Pulmonary artery endothelial cell (primary cell): ENCODE data around the gene GRM3. TPM values are rescaled to one million over a fixed set of nuclear protein-coding genes. Genes with fewer than 3 reads are reported as not detected.

Source experiments
- DNase-seq: peaks from one replicate; pipeline ENCODE4 v3.0.0-alpha.2; 2011; ENCODE audit warnings: low read depth, low spot score
- total RNA-seq: library from RNA; depleted of rRNA; stranded (reverse); fragments of >200 nt; gene quantifications from 2 replicates; pipeline ENCODE4 v1.2.3, GENCODE V29; 2014

GRM3 gene
- total RNA-seq, 1 donor from 2014 or later, result not detected

DNA sequence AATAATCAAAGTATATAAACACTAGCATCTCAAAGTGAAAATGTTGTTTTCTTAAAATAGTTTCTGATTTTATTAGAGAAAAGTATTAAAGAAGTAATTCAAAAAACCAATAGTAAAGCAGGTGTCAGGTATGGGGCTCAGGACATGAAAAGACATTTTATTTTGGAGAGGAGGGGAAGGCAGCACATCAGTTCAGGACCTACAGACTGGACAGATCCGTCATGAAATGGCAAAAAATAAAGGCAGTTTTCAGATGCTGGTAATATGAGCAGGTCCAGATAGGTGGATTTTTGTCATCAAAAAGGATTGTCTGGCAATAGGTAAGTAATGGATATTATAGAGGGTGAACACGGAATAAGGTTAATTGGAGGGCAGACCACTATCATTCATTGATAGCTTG is 49.0 kb downstream of the GRM3 start:
- no peak for DNase-seq

DNA sequence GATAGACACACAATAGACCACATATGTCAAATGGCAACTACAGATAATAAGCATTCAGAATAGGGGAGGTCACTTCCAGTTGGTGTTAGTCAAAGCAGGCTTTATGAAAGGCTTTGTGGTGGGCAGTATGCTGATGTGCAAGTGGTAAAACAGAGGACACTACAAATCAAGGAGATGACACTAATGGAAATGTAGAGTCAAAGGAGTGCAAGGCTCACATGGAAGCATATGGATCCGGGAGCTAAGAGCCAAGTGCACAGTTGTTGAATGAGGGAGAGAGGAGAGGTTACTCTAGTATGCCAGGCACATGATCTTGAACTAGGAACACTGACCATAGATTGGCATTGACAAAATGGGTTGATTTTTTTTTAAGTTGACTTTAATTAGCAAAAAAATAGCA is 62.7 kb downstream of the GRM3 start:
- no peak for DNase-seq

DNA sequence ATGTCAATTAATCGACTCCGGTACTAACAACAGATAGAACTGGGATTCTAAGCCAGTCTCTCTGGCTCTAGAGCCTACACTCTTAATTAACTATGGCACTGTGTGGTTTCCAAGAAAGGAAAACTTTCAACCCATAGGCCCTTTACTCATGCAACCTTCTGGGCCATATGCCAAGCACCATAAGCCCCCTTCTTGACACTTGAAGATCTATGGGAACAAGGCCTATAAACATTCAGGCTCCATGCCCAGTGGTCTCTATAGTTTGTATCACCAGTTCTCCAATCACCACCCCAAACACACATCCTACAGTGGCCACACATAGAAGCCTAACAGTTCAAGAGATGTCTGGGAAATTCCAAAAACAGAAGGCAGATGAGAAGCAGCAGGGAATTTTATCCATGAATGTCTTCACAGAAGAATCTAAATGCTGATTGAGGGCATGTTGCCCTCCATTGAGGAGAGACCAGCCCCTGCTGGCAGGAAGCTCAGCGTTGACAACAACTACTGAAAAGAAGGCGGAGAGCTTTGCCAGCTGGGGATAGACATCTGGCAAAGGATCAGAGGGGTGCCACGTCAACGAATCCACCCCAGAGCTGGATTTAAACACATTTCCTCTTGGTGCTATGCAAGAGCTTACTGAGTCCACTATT is 64.4 kb downstream of the GRM3 start:
- no peak for DNase-seq

DNA sequence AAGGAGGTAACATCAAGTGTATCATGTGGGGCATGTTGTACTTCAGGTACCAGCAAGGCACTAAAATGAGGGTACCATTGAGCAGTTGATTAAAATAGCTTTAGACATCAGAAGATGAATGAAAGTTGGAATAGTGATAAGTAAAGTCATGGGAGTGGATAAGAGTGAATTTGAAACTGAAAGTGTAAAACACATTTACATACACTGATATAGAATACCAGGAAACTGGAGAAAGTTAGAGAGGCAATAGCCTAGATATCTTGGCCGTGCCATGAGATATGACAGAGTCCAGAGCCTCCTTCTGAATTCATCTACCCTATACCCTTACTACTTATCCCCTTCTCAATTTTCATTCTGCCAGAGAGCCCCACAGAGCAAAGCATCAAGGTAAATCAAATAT is 76.6 kb downstream of the GRM3 start:
- no peak for DNase-seq

DNA sequence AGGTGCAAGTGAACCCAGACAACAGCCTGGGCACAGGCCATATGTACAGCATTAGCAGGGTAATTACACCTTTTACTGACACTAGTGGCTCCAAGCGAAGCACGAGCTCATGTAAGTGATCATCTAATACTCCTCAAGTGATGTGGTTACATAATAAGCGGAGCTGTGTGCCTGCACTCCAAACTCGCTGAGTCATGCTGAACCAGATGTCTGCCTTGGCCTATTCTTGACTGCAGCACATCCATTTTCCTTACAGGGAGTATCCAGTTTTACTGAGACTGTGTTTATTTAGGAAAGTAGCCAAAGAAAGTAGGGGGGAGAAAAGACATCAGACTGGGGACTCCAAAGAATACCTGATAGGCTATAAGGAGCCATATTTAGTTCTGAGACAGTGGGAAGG is 90.1 kb downstream of the GRM3 start:
- DNase-seq, result no peak

DNA sequence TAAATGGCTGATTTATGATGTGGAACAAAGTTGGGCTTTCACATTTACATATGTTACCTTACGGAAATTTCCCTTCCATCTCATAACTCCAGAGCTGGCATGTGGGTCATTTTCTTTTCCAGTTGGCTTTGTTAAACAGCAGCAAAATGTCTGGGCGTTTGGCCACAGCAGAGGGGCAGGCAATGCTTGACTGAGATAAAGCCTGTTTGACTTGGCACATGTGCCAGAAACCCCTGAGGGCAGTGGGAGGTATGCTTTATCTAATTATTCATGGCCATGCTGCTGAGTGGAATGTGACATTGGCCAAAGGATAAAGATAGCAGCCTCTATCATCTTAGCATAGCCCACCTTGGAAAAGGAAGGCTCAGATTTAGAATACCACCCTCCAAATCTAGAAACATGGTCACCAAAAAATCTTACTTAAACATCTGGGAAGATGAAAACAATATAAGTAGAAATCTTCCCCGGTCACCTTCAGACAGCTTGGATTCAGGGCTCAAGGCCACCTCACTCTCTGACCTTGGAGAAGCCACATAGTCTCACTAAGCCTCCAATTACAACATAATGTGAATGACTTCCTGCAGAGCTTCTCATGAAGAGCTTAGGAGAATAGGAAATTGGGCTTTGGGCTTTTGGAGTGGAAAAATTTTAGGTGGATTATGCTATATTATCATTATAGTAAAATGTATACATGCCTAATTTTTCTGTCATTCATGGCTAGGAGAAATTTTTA is 101.5 kb downstream of the GRM3 start:
- no peak for DNase-seq

DNA sequence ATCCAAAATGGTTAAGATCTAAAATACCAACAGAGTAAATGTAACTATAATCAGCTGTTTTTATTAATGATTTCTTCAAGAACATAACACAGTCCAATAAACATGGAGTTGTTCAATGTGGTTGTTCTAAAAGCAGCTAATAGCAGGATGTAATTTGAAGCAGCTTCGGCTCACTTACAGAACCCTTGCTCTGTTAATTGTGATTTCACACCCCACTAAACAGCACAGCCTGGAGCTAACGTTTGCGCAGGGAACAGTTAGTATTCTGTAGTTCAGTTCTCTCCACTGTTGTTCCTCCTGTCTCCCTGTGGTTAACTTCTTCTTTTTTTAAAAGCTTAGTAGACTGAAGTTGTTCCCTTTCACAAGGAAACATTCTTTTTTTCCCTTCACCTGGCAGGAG is 104.0 kb downstream of the GRM3 start:
- no peak for DNase-seq

DNA sequence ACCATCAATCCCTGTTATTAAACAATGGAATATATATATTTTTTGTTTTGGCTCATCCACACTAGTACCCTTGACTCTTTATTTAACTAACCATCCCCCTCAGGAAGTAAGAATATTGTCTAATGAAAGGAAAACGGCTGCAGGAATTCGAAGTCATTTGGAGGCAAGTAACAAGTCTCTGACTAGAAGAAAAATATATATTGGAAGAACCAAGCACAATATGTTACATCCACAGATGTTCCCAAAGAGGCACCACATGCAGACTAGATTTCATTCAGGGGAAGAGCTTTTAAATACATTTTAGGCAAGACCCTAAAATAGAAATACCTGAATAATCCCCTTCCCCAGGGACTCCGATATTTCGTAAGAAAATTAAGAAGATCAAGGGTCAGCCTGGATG is 104.5 kb downstream of the GRM3 start:
- DNase-seq, result no peak

DNA sequence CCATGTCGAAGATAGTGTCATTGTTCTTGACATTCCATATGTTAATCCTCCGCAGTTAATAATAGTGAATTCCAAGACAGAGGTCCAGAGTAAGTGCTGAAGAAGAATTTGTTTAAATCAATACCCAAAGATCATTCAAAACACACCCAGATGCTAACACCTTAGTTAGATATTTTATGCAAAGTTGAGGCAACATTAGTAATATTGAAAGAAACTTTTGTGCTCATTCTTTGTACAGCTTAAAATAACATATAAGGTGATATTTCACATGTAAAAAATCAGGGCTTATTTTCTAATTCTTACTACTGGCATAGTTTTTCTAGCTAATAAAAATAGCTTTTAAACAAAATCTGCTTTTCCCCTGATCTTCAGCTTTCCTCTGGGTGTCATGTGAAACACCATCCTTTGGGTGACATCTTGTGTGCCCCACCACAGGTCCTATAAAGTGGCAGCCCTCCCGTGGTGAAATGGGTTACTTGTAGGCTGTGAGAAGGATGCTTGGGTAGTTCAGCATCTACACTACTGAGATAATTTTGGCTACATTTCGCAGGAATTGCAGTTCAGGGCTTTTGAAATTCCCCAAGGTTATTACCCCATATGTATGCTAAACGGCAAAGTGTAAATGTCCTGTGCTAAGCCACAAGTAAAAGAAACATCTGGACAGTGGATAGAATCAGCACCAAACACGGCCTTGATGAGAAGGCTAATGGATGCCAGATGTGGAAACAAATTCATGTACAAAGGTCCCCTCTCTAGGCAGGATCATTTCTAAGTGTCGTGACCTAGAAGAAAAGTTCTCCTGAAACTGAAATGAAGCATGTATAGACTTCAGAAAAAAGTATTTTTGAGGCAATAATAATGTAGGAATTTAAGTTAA is 105.4 kb downstream of the GRM3 start:
- no peak for DNase-seq

DNA sequence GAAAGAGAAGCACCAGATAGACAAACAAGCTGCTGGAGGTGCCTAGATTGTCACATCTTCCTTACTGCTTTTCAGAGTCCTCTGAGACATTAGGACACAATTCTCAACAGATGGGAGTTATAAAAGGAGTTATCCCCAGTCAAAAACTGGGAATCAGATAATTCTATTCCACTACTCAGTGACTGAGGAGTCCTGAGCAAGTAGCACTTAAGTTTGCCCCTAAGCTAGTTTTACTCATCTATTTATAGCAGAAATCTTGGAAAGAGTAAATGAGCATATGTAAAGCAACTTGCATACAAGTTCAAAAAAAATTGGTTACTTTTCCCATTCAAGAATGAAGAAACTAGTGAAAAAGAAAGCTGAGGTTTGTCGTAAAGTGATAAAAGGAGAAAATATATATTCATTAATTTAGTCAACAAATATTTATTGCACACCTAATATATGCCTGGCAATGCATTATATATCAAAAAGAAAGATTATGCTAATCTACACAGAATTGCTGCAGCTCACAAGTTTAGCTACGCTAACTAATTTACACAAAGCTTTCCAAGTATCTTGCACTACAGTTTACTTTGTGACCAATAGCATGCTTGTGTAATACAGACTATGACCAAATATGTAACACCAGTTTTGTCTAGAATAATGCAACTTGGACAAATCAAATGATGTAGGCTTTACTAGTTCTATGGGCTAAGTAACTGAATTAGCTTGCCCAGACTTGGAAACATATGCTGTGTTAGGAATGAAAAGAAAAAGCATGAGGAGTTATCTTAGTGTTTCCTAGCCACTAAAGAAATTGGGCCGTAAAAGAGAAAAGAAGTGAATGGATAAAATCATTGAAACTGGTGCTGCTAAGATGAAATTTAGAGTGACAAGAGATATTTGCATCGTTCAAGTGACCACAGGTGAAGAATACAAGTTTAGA is 106.3 kb downstream of the GRM3 start:
- no peak for DNase-seq

DNA sequence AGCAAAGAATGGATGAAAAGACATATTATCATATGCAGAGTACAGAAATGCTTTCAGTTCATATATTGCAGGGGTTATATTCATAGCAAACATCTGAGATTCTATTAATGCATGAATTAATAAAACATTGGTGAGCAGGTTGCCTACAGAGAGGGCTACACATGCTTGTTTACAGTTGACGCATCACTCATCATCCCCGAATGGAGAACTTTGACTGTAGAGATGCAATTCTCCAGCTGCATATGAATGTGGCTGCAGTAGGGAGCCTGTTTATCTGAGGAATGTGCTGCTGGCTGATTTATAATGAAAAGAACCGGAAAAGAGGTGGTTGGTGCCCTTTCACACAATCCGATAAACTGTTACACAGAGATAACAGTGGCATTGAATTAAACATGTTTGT is 116.5 kb downstream of the GRM3 start:
- no peak for DNase-seq

DNA sequence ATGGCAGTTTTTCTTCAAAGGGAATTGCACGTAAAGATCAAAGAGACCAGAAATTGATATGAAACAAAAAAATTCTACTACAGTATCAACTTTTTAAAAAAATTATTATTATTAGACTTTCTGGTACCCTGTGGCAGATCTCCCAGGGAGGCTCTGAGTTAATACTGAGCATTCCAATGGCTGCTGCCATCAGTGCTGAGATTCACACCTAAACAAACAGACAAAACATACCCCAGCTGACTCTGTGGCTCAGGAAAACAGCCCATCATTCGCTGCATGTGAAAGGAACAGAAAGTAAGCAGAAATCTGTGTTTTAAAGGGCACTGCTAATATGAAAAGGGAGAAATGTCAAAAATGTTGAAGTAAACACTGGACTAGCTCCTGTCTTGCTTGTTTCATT is 118.4 kb downstream of the GRM3 start:
- no peak for DNase-seq

DNA sequence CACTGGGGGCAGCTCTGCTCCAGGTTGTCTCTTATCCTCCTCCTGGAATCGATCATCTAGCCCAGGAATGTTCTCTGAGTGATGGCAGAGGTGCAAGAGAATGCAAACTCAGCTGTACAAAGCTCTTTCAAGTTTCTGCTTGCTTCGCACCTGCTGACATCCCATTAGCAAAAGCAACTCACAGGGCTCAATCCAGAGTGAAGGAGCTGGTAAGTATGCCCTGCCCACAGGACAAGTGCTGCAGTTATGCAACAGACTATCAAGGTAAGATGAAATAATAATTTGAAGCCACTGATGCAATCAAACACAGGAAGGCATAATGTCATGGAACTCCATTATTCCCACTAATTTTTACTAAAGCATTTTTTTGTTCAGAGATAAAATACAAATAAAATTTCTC is 122.2 kb downstream of the GRM3 start:
- no peak for DNase-seq

DNA sequence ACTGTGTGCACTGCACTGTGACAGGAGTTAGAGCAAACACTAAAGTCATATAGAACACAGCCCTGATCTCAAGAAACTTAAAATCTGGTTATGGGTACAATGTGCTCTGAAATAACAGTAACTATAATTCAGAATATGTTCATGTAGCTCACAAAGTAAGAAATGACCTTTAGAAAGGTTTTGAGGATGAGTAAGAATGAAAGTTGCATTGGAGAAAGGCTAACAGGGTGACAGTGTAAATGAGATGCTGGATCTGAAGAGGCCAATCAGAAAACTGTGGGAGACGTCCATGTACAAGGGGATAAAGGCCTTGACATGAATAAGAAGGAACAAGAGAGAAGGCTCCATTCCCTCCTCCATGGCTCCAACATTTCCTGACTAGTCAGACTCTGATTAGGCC is 124.7 kb downstream of the GRM3 start:
- no peak for DNase-seq

DNA sequence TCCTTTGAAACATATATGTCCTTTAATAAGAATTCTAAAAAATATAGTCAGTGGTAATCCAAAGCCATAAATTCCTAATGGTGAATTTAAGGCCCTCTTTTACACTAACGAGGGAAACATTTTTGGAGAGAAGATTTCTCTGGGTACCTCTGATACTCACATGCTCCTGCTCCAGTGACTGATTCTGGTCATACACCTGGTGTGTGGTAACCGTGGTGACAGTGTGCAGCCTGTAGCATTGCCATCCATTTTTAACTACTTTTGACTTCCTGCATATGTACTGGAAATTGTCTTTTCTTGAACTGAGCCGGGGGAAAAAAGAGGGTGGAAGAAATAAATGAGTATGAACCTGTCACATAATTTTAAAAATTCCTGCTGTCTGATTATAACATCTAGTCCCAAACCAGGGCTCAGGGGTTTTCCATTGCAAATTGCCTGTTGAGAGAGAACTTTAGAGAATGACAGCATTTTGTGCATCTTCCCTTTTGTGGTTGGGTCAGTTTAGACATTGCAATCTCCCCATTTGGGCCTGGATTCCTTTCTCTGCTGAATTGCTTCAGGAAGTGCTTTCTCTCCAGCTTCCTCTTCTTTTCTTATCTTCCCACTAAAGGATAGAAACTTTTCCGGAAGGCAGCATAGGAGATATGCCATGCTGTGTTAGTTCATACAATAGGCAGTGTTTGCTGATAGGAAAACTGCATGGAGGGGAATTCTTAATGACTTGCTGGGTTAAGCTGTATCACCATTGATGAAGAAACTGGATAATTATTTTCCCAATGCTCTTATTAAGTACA is 125.5 kb downstream of the GRM3 start:
- no peak for DNase-seq

DNA sequence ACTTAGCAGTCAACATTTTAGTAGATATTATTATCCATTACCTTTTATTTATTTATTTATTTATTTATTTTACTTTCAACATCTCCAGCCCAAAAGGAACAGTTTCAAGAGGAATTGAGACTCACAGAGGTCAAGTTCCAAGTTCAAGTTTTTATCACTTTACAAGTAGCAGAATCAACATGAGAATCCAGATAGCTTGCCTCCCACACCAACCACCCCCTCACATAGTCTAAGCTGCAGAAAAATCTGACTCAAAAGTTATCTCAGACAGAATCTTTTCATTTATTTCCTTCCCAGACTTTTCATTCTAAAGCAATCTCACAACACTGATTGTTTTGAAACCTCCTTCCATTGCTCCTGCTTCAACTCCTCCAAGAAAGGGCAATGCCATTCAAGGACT is 129.6 kb downstream of the GRM3 start:
- DNase-seq, result no peak

DNA sequence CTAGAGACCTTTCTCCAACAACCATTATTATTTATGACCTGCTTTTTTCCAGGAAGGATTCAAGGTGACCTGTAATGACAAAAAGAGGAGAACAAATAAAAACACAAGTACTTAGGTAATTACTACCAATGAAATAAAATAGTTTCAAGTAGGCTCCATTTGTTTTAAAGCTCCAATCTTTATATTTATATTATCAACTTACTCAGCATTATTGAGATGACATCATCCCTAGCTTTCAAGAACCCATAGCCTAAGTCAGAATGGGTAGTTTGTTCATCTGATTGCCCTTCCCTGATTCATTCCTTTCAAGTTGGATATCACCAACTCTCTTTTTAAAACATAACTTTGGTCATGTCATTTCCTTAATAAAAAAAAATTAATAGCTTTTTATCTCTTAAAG is 131.5 kb downstream of the GRM3 start:
- DNase-seq, result no peak

DNA sequence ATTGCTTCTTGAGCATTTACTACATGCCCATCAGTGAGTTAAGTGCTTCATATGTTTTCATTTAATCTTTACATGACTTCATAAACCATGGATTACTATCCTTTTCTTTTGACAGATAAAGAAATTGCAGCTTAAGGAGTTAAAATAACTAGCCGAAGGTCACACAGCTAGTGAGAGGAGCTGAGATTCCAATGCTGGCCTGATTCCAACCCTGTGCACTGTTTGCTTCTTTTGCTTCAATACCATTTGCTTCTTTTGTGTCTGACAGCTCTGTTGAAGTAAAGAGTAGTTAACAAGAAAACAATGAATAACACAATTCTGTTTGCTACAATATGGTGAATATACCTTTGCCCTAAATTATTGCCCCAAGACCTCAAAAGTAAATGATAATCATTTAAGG is 132.4 kb downstream of the GRM3 start:
- DNase-seq, result no peak

DNA sequence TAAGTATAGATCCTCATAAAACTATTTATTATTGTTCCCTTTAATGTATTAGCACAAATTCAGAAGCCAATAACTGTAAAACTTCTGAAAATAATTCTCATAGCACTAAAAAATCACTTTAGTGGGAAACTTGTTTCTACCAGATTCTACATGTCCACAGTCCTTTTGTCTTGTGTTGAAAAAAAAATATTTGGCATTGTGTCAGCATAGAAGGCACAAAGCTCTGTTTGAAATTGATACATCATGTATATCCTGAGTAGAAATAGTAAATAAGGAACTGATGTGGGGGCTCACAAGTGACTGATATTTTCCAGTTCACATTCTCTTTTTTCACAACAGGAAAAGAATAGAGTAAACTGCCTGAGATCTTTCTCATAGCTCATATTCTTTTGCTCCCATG is 134.6 kb downstream of the GRM3 start:
- no peak for DNase-seq

DNA sequence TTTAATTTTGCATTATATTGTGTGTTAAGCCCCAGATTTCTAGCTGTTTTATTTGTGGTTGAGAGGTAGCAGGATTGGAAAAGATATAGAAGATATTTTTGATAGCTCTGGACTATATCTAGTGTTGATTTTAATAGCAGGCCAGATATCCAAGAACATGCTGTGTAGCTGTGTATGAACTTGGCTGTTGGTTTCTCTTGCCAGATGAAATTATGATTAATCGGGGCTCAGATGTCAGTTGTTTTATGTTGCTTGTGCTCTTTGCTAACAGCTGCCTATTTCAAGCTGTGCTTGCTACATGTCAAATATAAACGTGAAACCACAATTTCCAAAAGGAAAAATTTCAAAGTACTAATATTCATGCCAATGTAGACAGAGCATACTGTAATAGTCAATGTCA is 141.1 kb downstream of the GRM3 start:
- DNase-seq, result no peak

DNA sequence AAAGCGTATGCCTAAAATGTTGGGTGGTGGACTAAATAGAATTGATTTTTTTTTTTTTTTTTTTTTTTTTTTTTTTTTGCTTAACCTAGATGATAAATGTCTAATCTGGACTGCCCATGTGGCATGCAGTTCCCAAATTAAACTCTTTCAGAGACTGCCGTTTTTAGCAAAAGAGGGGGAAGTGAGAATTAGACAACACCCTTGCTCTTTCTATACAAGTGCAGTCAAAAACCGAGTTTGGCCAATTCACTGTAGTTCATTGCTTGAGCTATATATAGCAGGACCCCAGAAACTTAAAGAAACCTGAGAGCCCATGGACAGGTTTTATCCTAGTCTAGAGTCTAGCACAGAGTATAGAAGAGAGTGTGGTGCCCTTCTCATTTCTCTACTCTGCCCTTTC is 141.9 kb downstream of the GRM3 start:
- DNase-seq, result no peak
